Neural cell (in vitro differentiated cells): Measurements from ENCODE around the gene ZCCHC4.

Experiments
- EZH2 ChIP-seq: fragments of 200-600, 300-800 bp; shearing (Covaris generic), sonication (generic); IDR thresholded peaks from 2 replicates; pipeline ENCODE4 v1.6.1; 2014; ENCODE audit warnings: antibody characterized with exemption, low read length, borderline replicate concordance, mild to moderate bottlenecking; ENCODE audit not compliant: insufficient read depth, poor library complexity, severe bottlenecking
- MXI1 ChIP-seq: fragments of 450-650 bp; conservative IDR thresholded peaks from 2 replicates; pipeline ENCODE4 v1.6.1; 2014; ENCODE audit warnings: antibody characterized with exemption, mild to moderate bottlenecking; ENCODE audit not compliant: poor library complexity, severe bottlenecking
- POLR2AphosphoS5 ChIP-seq: IDR thresholded peaks from 2 replicates; pipeline ENCODE4 v1.6.1; 2012
- RAD21 ChIP-seq: fragments of 450-650 bp; conservative IDR thresholded peaks from 2 replicates; pipeline ENCODE4 v1.6.1; 2014; ENCODE audit warnings: antibody characterized with exemption, mild to moderate bottlenecking, moderate library complexity
- TF ChIP-seq, protein P1 (sequence below): fragments of 450-650 bp; IDR thresholded peaks from 2 replicates; pipeline ENCODE4 v1.5.1; 2014; ENCODE audit warnings: antibody characterized with exemption, mild to moderate bottlenecking, moderate library complexity; ENCODE audit not compliant: poor library complexity, severe bottlenecking
- TF ChIP-seq, protein P2 (sequence below): IDR thresholded peaks from 2 replicates; pipeline ENCODE4 v1.6.1; 2012; ENCODE audit warnings: borderline replicate concordance

DNA sequence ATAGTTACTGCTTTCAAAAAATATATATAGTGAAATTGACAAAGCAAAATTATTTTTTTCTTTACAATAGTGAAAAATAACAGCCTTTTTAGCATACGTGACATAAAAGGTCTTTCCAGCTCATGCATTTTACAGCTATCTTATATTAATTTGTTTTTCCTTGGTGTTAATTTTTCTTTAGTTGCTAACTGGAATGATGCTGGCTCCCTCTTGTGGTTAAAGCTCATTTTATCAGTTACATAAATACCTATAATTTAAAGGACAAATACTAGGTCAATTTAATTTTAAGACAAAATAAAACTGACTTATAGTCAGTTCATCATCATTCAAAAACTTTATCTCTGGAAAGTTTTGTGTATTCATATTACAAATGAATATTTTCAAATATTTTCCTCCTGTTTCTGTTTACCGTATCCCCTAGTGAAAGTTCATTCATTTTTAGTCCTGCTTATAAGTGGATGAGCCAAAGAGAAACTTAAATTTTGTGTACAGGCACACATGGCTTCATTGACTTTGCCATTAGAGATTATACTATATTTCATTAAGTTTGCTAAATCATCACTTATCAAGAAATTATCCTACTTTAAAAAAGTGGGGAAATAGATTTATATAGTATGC lies 54.5 kb downstream of the ZCCHC4 start:
- TF ChIP-seq POLR2AphosphoS5 = no peak
- TF ChIP-seq, protein P1, sequence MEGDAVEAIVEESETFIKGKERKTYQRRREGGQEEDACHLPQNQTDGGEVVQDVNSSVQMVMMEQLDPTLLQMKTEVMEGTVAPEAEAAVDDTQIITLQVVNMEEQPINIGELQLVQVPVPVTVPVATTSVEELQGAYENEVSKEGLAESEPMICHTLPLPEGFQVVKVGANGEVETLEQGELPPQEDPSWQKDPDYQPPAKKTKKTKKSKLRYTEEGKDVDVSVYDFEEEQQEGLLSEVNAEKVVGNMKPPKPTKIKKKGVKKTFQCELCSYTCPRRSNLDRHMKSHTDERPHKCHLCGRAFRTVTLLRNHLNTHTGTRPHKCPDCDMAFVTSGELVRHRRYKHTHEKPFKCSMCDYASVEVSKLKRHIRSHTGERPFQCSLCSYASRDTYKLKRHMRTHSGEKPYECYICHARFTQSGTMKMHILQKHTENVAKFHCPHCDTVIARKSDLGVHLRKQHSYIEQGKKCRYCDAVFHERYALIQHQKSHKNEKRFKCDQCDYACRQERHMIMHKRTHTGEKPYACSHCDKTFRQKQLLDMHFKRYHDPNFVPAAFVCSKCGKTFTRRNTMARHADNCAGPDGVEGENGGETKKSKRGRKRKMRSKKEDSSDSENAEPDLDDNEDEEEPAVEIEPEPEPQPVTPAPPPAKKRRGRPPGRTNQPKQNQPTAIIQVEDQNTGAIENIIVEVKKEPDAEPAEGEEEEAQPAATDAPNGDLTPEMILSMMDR = peak; percentile 85
- TF ChIP-seq MXI1 = no peak
- no peak for TF ChIP-seq EZH2
- peak; percentile 89 for TF ChIP-seq RAD21
- TF ChIP-seq, protein P2, sequence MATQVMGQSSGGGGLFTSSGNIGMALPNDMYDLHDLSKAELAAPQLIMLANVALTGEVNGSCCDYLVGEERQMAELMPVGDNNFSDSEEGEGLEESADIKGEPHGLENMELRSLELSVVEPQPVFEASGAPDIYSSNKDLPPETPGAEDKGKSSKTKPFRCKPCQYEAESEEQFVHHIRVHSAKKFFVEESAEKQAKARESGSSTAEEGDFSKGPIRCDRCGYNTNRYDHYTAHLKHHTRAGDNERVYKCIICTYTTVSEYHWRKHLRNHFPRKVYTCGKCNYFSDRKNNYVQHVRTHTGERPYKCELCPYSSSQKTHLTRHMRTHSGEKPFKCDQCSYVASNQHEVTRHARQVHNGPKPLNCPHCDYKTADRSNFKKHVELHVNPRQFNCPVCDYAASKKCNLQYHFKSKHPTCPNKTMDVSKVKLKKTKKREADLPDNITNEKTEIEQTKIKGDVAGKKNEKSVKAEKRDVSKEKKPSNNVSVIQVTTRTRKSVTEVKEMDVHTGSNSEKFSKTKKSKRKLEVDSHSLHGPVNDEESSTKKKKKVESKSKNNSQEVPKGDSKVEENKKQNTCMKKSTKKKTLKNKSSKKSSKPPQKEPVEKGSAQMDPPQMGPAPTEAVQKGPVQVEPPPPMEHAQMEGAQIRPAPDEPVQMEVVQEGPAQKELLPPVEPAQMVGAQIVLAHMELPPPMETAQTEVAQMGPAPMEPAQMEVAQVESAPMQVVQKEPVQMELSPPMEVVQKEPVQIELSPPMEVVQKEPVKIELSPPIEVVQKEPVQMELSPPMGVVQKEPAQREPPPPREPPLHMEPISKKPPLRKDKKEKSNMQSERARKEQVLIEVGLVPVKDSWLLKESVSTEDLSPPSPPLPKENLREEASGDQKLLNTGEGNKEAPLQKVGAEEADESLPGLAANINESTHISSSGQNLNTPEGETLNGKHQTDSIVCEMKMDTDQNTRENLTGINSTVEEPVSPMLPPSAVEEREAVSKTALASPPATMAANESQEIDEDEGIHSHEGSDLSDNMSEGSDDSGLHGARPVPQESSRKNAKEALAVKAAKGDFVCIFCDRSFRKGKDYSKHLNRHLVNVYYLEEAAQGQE = no peak
